HCEC 1CT (cell line): ENCODE data around the gene NPTX1.
"Not testable (repeated sequence)": the region's sequence is repeated elsewhere in the genome, so short reads cannot be mapped to it uniquely, and the experiment has no call there.

Source experiments
- DNase-seq: peaks from one replicate; pipeline ENCODE4 v3.0.0-alpha.2; 2017

Gene NPTX1

GRCh38 chr17:80475910-80476876 lies at the start of gene NPTX1:
Gene NPTX1, minus strand, starts transcription at chr17:80476607. Its CDS starts 161 bp downstream, at chr17:80476446.
- DNase-seq: no peak

- no peak for DNase-seq
Observed at GRCh38 chr17:80523956-80524712, 47.7 kb upstream of the NPTX1 start.

DNA sequence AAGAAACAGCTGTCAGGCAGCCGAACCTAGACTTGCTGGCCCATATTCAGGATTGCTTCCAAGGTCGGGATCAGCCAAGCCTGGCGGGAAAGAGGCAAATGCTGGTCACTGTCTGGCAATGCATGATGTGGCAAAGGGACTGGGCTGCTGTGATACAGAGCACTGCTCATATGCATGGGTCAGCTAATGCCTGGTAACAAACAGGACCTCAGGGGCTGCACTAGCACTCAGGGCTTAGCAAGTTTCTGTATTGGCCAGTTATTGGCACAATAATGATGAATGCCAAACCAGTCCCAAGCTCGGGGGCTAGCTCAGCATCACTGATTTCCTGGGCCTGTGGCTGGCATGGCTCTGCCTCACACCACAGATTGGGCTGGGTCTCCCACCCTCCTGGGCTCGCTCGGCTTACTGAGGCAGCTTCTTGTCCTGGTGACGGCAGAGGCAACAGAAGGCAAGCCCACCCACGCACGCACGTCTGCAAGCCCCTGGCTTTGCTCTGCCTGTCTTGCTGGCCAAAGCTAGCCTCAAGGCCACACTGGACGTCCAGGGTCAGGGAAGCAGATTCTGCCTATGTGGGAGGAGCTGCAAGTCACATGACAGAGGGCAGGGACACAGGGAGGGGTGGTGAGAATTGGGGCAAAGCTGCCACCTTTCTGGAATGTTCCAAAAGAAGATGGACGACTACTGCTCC lies 46.8 kb upstream of the NPTX1 start:
- no peak for DNase-seq

DNA sequence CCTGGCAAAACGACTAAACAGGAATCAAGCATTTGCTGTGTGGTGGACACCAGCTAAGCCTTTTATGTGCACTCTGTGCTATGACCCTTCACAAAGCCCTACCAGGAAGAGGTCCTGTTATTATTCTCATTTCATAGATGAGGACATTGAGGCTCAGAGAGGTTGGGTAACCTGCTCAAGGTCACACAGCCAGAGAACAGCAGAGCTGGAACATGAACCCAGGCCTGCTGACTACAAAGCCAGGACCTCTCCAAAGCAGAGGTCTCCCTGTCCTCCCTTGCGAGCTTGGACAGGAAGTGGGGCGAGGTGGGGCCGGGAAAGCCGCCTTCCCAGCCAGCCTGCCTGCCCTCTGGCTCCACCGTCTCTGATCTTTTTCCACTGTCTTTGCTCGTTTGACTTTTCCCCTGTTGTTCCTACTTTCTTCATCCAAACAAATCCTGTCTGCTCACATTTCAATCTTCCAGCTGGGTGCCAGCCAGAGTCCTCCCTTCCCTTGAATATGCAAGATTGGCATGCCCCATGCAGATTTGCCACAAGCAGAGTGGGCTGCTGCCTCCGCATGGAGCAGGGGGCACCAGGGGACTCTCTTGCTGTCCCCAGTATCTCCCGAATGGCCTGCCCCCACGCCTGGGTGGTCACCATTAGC lies 44.5 kb upstream of the NPTX1 start:
- DNase-seq: no peak

GRCh38 chr17:80519091-80519781 lies 42.8 kb upstream of the NPTX1 start:
- DNase-seq: no peak

- DNase-seq: no peak
Observed at GRCh38 chr17:80518392-80518791, 42.0 kb upstream of the NPTX1 start.

- DNase-seq: no peak
Observed at GRCh38 chr17:80517641-80518040, 41.2 kb upstream of the NPTX1 start.

- no peak for DNase-seq
Observed at GRCh38 chr17:80516171-80516932, 39.9 kb upstream of the NPTX1 start.

DNA sequence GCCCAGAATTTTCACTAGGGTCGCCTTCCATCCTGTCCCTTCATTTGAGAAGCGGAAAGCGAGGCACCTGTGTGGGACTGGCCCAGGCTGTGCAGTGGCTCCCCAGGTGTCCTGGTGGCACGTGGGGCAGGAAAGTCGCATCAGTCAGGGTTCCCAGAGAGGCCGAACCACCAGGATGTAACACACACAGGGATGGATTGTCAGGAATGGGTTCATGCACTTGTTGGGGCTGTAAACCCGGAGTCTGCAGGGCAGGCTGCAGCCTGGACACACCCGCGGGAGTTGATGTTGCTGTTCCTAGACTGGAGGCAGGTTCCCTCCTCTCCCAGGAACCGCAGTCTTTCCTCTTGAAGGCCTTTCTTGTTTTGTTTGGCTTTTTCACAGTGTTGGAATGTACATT lies 37.5 kb upstream of the NPTX1 start:
- DNase-seq: no peak

- no peak for DNase-seq
Observed at GRCh38 chr17:80513201-80513600, 36.8 kb upstream of the NPTX1 start.

DNA sequence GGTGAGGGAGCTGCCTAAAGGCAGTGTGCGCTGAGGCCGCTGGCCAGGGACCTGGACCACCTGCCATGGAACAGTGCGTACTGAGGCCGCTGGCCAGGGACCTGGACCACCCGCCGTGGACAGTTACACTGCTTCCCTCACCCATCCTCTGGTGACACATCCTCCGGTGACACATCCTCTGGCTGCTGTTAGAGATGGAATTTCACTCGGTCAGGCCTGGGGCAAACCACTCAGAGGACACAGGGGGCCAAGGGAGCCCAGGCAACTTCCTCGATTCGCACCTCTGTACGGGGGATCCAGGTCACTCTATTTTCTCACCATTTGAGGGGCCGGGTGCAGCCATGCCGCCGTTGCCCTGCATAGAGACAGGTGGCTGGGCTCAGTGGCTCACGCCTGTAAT lies 35.8 kb upstream of the NPTX1 start:
- DNase-seq: peak; percentile 13

GRCh38 chr17:80511222-80512180 lies 35.1 kb upstream of the NPTX1 start:
- no peak for DNase-seq

DNA sequence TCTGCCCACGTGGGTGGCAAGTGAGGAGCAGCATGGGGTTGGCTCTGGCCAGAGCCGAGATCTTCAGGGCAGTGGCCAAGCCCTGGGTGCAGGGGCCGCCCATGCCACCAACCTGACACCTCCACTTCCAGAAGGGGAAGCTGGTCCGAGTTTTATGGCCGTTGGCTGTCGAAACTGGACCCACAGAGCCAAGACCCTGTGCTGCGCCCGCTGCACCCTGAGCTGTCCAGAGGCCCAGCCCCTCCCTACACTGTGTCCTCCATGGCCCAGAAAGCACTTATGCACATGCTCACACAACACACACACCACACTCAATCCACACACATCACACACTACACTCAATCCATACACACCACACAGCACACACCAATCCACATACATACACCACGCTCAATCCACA lies 34.4 kb upstream of the NPTX1 start:
- no peak for DNase-seq

DNA sequence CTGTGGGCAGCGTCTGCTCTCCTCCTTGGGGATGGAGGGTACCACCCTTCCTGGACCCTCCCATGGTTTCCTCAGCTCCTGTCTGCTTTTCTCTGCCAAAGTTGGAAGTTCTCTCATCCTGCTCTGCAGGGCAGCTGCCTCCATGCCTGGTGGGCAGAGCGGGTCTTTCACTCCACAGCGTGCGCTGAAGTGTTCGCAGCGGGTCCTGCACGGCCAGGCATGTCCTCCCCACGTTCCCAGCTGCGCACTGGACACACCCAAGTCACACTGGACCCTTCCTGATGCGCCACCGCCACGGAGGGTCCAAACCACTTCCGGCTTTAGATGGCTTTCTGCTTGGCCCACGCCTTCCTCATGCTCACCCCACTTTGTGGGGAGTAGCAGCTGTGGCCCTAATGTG lies 33.7 kb upstream of the NPTX1 start:
- no peak for DNase-seq

DNA sequence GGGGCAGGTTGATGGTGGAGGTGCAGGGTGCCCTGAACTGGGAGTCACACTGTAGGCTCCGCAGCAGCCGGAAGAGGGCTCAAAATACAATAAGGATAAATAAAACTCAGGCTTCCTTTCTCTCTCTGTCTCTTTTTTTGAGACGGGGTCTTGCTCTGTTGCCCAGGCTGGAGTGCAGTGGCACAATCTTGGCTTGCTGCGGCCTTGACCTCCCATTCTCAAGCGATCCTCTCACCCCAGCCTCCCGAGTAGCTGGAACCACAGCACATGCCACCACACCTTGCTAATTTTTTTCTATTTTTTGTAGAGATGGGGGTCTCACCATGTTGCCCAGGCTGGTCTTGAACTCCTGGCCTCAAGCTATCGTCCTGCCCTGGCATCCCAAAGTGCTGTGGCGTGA lies 32.9 kb upstream of the NPTX1 start:
- DNase-seq: no peak

DNA sequence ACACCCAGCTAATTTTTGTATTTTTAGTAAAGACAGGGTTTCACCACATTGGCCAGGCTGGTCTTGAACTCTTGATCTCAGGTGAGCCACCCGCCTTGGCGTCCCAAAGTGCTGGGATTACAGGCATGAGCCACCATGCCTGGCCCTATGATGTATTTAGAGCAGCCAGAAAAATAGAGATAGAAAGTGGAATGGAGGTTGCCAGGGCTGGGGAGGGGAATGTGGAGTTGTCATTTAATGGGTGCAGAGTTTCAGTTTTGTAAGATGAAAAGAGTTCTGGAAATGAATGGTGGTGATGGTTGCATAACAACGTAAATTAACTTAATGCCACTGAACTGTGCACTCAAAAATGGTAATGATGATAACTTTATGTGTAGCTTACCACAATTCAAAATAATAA lies 31.6 kb upstream of the NPTX1 start:
- DNase-seq: no peak

- not testable (repeated sequence) for DNase-seq
Observed at GRCh38 chr17:80507177-80507576, 30.8 kb upstream of the NPTX1 start.

DNA sequence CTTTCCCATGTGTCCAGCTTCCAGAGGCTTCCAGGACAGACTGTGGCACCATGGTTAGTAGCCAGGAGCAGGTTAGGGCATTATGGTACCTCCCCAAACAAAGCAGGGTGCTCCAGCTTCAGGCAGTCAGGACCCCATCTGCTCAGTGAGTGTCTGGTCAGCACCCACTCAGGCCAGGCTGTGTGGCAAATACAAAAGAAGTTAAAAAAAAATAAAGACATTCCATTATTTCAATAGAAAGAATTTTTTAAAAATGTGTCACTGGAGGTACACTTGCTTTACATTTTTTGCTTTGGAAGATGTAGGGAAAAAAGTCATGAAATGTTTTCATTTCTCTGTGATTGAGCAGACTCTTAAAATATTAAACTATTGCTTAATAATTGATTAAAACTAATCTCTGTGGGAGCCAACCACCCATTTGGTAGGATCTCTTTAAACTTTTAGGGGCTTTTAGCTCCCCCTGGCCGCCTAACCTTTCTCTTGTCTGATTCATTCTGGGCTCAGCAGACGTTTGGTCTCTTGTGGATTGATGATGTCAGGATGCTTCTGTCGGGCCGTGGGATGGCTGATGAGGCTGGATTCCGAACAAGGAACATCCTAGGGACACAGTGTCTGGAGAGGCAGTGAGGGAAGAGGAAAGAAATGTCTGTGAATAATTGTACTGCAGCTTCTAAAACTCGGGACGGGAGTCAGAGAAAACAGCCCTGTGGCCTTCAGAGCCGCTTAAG lies 28.4 kb upstream of the NPTX1 start:
- no peak for DNase-seq

- DNase-seq: no peak
Observed at GRCh38 chr17:80503921-80504320, 27.5 kb upstream of the NPTX1 start.

GRCh38 chr17:80503031-80503430 lies 26.6 kb upstream of the NPTX1 start:
- DNase-seq: no peak
